Left hindlimb (tissue), 1 donor: Measurements from ENCODE around the gene TMA7B.

Source experiments
- DNase-seq: peaks from one replicate; pipeline ENCODE4 v3.0.0-alpha.2; 2018

Gene TMA7B

GRCh38 chr22:39959640-39960447 is at the start of gene TMA7B:
TMA7B (plus strand) TSS chr22:39960397; CDS start chr22:39964375, 3,978 bp downstream.
- DNase-seq = peak; percentile 43

- DNase-seq = no peak
Measured at GRCh38 chr22:39910876-39911613, 49.2 kb upstream of the TMA7B start.

- no peak for DNase-seq
Measured at GRCh38 chr22:39913321-39913720, 46.9 kb upstream of the TMA7B start.

GRCh38 chr22:39913886-39914285 is 46.3 kb upstream of the TMA7B start:
- no peak for DNase-seq

GRCh38 chr22:39914584-39914983 is 45.6 kb upstream of the TMA7B start:
- no peak for DNase-seq

GRCh38 chr22:39915295-39915726 is 44.9 kb upstream of the TMA7B start:
- no peak for DNase-seq

GRCh38 chr22:39916496-39916895 is 43.7 kb upstream of the TMA7B start:
- DNase-seq = no peak

- DNase-seq = no peak
Measured at GRCh38 chr22:39917197-39917643, 43.0 kb upstream of the TMA7B start.

GRCh38 chr22:39917776-39918495 is 42.3 kb upstream of the TMA7B start:
- no peak for DNase-seq

- no peak for DNase-seq
Measured at GRCh38 chr22:39920134-39920743, 40.0 kb upstream of the TMA7B start.

GRCh38 chr22:39923696-39924095 is 36.5 kb upstream of the TMA7B start:
- no peak for DNase-seq

GRCh38 chr22:39924286-39924685 is 35.9 kb upstream of the TMA7B start:
- no peak for DNase-seq

GRCh38 chr22:39925273-39925672 is 34.9 kb upstream of the TMA7B start:
- DNase-seq = no peak

GRCh38 chr22:39925909-39926679 is 34.1 kb upstream of the TMA7B start:
- no peak for DNase-seq

GRCh38 chr22:39926753-39927152 is 33.4 kb upstream of the TMA7B start:
- DNase-seq = no peak

- no peak for DNase-seq
Measured at GRCh38 chr22:39927544-39927943, 32.7 kb upstream of the TMA7B start.

GRCh38 chr22:39928536-39929520 is 31.4 kb upstream of the TMA7B start:
- no peak for DNase-seq

- no peak for DNase-seq
Measured at GRCh38 chr22:39931251-39931650, 28.9 kb upstream of the TMA7B start.

- no peak for DNase-seq
Measured at GRCh38 chr22:39932166-39932565, 28.0 kb upstream of the TMA7B start.

- DNase-seq = no peak
Measured at GRCh38 chr22:39932918-39933649, 27.1 kb upstream of the TMA7B start.
